ENCODE data around the gene KCNIP1. TPM values are rescaled to one million over a fixed set of nuclear protein-coding genes. Genes with fewer than 3 reads are reported as not detected.

KCNIP1 gene
- total RNA-seq, 1 experiment from 2014 or later: not detected

GRCh38 chr5:170627271-170627670 is 123.5 kb downstream of the KCNIP1 start:
- ATAC-seq: no peak
- no peaks in the 10 kb centered on the region for H3K9me3 ChIP-seq (ENCODE audit: low read length)
- ChIA-PET POLR2A (ENCODE audit: unreplicated experiment) (no interaction called here), CTCF (no interaction called here)
- no peak overlapping the region for H3K9ac ChIP-seq (ENCODE audit: low read length)
- no peak overlapping the region for H3K4me3 ChIP-seq (ENCODE audit: low read length)
- H3F3A ChIP-seq (ENCODE audit: low read length, unreplicated experiment): no peaks in the 10 kb centered on the region
- TF ChIP-seq EZH2 (IDR thresholded peaks at IDR 0.05; ENCODE audit: low read length, unreplicated experiment): no peak
- TF ChIP-seq, protein P1, sequence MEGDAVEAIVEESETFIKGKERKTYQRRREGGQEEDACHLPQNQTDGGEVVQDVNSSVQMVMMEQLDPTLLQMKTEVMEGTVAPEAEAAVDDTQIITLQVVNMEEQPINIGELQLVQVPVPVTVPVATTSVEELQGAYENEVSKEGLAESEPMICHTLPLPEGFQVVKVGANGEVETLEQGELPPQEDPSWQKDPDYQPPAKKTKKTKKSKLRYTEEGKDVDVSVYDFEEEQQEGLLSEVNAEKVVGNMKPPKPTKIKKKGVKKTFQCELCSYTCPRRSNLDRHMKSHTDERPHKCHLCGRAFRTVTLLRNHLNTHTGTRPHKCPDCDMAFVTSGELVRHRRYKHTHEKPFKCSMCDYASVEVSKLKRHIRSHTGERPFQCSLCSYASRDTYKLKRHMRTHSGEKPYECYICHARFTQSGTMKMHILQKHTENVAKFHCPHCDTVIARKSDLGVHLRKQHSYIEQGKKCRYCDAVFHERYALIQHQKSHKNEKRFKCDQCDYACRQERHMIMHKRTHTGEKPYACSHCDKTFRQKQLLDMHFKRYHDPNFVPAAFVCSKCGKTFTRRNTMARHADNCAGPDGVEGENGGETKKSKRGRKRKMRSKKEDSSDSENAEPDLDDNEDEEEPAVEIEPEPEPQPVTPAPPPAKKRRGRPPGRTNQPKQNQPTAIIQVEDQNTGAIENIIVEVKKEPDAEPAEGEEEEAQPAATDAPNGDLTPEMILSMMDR (conservative IDR thresholded peaks at IDR 0.05; ENCODE audit: low read depth, low read length): no peak
- TF ChIP-seq EZH2phosphoT487 (IDR thresholded peaks at IDR 0.05; ENCODE audit: borderline replicate concordance, low read length): no peak
- no peak overlapping the region for H3K27ac ChIP-seq (ENCODE audit: low read length)
- intact Hi-C loops (cut with micrococcal nuclease): no loop called here
- no peaks in the 10 kb centered on the region for H3K36me3 ChIP-seq (ENCODE audit: low read depth, low read length)
- DNase-seq: no peak
- no peaks in the 10 kb centered on the region for H3K79me2 ChIP-seq (ENCODE audit: low read length)
- H3K27me3 ChIP-seq (ENCODE audit: low read length): no peaks in the 10 kb centered on the region
- no peak overlapping the region for H3K4me2 ChIP-seq (ENCODE audit: low read length)
- no peaks in the 10 kb centered on the region for H3K4me1 ChIP-seq (ENCODE audit: insufficient read depth, low read length)
- no peak overlapping the region for H2AFZ ChIP-seq (ENCODE audit: low read length)
- no peaks in the 10 kb centered on the region for H4K20me1 ChIP-seq (ENCODE audit: low read length)
- H3K9me2 ChIP-seq (replicated peaks; ENCODE audit: low read length): no peaks in the 10 kb centered on the region
- BruUV-seq (replicated peaks): no TSS peak

DNA sequence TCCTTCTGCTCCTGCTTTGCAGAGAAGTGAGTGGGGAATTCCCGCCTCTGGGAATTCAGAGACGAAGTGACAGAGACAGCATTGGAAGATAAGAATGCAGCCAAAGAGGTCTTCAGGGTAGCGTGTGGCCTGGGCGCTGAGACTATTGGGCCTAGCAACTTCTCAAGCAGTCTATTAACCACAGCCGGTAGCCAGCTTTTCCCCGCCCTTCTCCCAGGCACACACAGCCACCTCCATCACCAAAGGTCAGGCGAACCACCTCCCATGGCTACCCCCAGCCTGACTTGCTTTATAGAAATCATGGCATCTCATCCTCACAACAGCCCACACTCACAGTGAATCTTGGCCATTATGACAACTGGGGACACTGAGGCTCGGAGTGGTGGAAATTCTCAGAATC is 124.2 kb downstream of the KCNIP1 start:
- CTCF ChIA-PET: no interaction called here
- DNase-seq (no peak), ATAC-seq (no peak)
- Histone ChIP-seq H3K27me3 (ENCODE audit: low read length) (no peaks in the 10 kb centered on the region), H3K9me3 (ENCODE audit: low read length) (no peaks in the 10 kb centered on the region), H3K36me3 (ENCODE audit: low read depth, low read length) (no peaks in the 10 kb centered on the region), H3F3A (ENCODE audit: low read length, unreplicated experiment) (no peaks in the 10 kb centered on the region), H3K4me1 (ENCODE audit: insufficient read depth, low read length) (no peaks in the 10 kb centered on the region), H3K27ac (ENCODE audit: low read length) (no peak overlapping the region), H3K9me2 (replicated peaks; ENCODE audit: low read length) (no peaks in the 10 kb centered on the region), H3K4me3 (ENCODE audit: low read length) (no peak overlapping the region), H2AFZ (ENCODE audit: low read length) (no peak overlapping the region), H3K4me2 (ENCODE audit: low read length) (no peak overlapping the region), H4K20me1 (ENCODE audit: low read length) (no peaks in the 10 kb centered on the region), H3K79me2 (ENCODE audit: low read length) (no peaks in the 10 kb centered on the region), H3K9ac (ENCODE audit: low read length) (no peak overlapping the region)
- POLR2A ChIA-PET (ENCODE audit: unreplicated experiment): no interaction called here
- no TSS peak for BruUV-seq (replicated peaks)
- TF ChIP-seq EZH2phosphoT487 (IDR thresholded peaks at IDR 0.05; ENCODE audit: borderline replicate concordance, low read length) (no peak), EZH2 (IDR thresholded peaks at IDR 0.05; ENCODE audit: low read length, unreplicated experiment) (no peak)
- TF ChIP-seq, protein P1 (conservative IDR thresholded peaks at IDR 0.05; ENCODE audit: low read depth, low read length): no peak
- intact Hi-C loops (cut with micrococcal nuclease): no loop called here

- CTCF ChIA-PET: no interaction called here
- TF ChIP-seq EZH2phosphoT487 (IDR thresholded peaks at IDR 0.05; ENCODE audit: borderline replicate concordance, low read length) (no peak), EZH2 (IDR thresholded peaks at IDR 0.05; ENCODE audit: low read length, unreplicated experiment) (no peak)
- TF ChIP-seq, protein P1 (conservative IDR thresholded peaks at IDR 0.05; ENCODE audit: low read depth, low read length): no peak
These were observed 125.1 kb downstream of the KCNIP1 start for GRCh38 chr5:170628691-170629565.

More at GRCh38 chr5:170628691-170629565, 125.1 kb downstream of the KCNIP1 start:
- Histone ChIP-seq H3K9ac (ENCODE audit: low read length) (no peak overlapping the region), H3K27me3 (ENCODE audit: low read length) (no peaks in the 10 kb centered on the region), H3K4me3 (ENCODE audit: low read length) (no peak overlapping the region), H3K4me1 (ENCODE audit: insufficient read depth, low read length) (peaks cover 6% of the 10 kb centered on the region), H3K36me3 (ENCODE audit: low read depth, low read length) (no peaks in the 10 kb centered on the region), H3K4me2 (ENCODE audit: low read length) (no peak overlapping the region), H3K9me2 (replicated peaks; ENCODE audit: low read length) (no peaks in the 10 kb centered on the region), H4K20me1 (ENCODE audit: low read length) (no peaks in the 10 kb centered on the region), H3K79me2 (ENCODE audit: low read length) (no peaks in the 10 kb centered on the region), H3K27ac (ENCODE audit: low read length) (no peak overlapping the region), H3K9me3 (ENCODE audit: low read length) (no peaks in the 10 kb centered on the region), H2AFZ (ENCODE audit: low read length) (no peak overlapping the region), H3F3A (ENCODE audit: low read length, unreplicated experiment) (no peaks in the 10 kb centered on the region)
- ATAC-seq: no peak
- POLR2A ChIA-PET (ENCODE audit: unreplicated experiment): no interaction called here
- intact Hi-C loops (cut with micrococcal nuclease): no loop called here
- no TSS peak for BruUV-seq (replicated peaks)
- no peak for DNase-seq

Data from PC-3 (cell line).